GM12878 (cell line): ENCODE measurements around the gene FGD4.

ENCODE experiments used
- ESRRA ChIP-seq: IDR thresholded peaks from 2 replicates; pipeline ENCODE4 v1.6.1; 2012; ENCODE audit warnings: mild to moderate bottlenecking, low read length, improper control_type of control experiment
- GABPA ChIP-seq: IDR thresholded peaks from 2 replicates; pipeline ENCODE4 v1.6.1; 2014; ENCODE audit warnings: antibody characterized with exemption, low read depth, mild to moderate bottlenecking, inconsistent platforms
- POLR2A ChIP-seq: IDR thresholded peaks from 2 replicates; pipeline ENCODE4 v1.6.1; 2011; ENCODE audit warnings: low read depth, mild to moderate bottlenecking, low read length
- POLR2AphosphoS5 ChIP-seq: IDR thresholded peaks from 2 replicates; pipeline ENCODE4 v1.6.1; 2011; ENCODE audit warnings: mild to moderate bottlenecking, low read length, inconsistent platforms
- TF ChIP-seq, protein P1 (sequence below), 3 experiments: IDR thresholded peaks in 2 of 3; conservative IDR thresholded peaks in 1 of 3; 2 replicates each; pipeline ENCODE4 v1.5.1; 2011; ENCODE audit warnings: low read depth in 3 of 3, low read length in 3 of 3, mild to moderate bottlenecking in 3 of 3, control low read depth in 2 of 3, moderate library complexity in 2 of 3, inconsistent platforms in 1 of 3, mixed read lengths in 1 of 3; ENCODE audit not compliant: control insufficient read depth in 2 of 3, insufficient read depth in 1 of 3; ENCODE audit errors: extremely low read depth in 1 of 3
- TF ChIP-seq, protein P2 (sequence below): IDR thresholded peaks from 2 replicates; pipeline ENCODE4 v1.6.1; 2012; ENCODE audit warnings: low read depth, low read length, improper control_type of control experiment

DNA sequence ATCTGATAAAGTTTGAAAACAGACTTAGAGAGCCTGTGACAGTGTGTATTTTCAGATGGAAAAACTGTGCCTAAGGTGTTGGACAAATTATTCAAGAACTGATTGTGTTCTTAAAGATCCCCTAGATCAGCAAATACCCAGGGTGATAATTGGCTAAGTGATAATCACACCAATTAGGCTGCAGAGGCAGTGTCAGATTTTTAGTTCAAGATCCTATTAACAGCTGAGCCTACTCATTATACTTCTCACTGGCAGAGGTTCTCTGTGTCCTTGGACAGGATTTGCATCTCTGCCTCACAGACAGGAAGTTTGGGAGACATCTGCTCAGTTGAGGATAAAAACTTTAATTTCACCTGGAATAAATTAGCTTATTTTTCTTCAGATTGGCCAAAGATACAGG is 4.3 kb upstream of the FGD4 start:
- TF ChIP-seq ESRRA (no peak), GABPA (no peak), POLR2AphosphoS5 (no peak), POLR2A (no peak)
- TF ChIP-seq, protein P1, sequence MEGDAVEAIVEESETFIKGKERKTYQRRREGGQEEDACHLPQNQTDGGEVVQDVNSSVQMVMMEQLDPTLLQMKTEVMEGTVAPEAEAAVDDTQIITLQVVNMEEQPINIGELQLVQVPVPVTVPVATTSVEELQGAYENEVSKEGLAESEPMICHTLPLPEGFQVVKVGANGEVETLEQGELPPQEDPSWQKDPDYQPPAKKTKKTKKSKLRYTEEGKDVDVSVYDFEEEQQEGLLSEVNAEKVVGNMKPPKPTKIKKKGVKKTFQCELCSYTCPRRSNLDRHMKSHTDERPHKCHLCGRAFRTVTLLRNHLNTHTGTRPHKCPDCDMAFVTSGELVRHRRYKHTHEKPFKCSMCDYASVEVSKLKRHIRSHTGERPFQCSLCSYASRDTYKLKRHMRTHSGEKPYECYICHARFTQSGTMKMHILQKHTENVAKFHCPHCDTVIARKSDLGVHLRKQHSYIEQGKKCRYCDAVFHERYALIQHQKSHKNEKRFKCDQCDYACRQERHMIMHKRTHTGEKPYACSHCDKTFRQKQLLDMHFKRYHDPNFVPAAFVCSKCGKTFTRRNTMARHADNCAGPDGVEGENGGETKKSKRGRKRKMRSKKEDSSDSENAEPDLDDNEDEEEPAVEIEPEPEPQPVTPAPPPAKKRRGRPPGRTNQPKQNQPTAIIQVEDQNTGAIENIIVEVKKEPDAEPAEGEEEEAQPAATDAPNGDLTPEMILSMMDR (IDR thresholded peaks at IDR 0.05 in 2 of 3, conservative IDR thresholded peaks at IDR 0.05 in 1 of 3; ENCODE audit: control insufficient read depth in 2 of 3, extremely low read depth in 1 of 3, insufficient read depth in 1 of 3, low read depth in 3 of 3, low read length in 3 of 3): no peak
- TF ChIP-seq, protein P2, sequence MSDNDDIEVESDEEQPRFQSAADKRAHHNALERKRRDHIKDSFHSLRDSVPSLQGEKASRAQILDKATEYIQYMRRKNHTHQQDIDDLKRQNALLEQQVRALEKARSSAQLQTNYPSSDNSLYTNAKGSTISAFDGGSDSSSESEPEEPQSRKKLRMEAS: no peak
